A673 (cell line): ENCODE data around the gene MAP6. TPM values are rescaled to one million over a fixed set of nuclear protein-coding genes. Genes with fewer than 3 reads are reported as not detected.

ENCODE experiments used
- BruUV-seq: library from RNA; stranded (reverse); fragments of 400-500 nt; replicated peaks from 2 replicates; lab custom pipeline; 2021; lab: Mats Ljungman, UMichigan
- CTCF ChIA-PET: fragments of 300-600 bp; sonication (Branson Sonifier 250); formaldehyde crosslinking; loops from one replicate; lab custom pipeline; 2022; ENCODE audit warnings: antibody characterized with exemption; lab: Charles Lee
- POLR2A ChIA-PET: fragments of 300-600 bp; sonication (Branson Sonifier 250); formaldehyde crosslinking; loops from one replicate; lab custom pipeline; 2022; ENCODE audit warnings: antibody characterized with exemption; ENCODE audit not compliant: low non-redundant PET; lab: Charles Lee
- DNase-seq: peaks from one replicate; pipeline ENCODE4 v3.0.0-alpha.2; 2015; ENCODE audit warnings: low spot score
- H3K27ac ChIP-seq: fragments of 200-600 bp; sonication (generic); 2 replicates; pipeline ENCODE4 v1.5.1; 2016; ENCODE audit warnings: mixed run types, low read depth, mild to moderate bottlenecking, mixed read lengths, antibody characterized with exemption, low read length; ENCODE audit not compliant: poor library complexity, severe bottlenecking
- H3K27me3 ChIP-seq: fragments of 200-600 bp; sonication (generic); replicated peaks from 2 replicates; pipeline ENCODE4 v1.6.1; 2017; ENCODE audit warnings: mixed run types, low read depth, mild to moderate bottlenecking, mixed read lengths, antibody characterized with exemption, low read length; ENCODE audit not compliant: insufficient read depth, poor library complexity
- H3K36me3 ChIP-seq: fragments of 200-600 bp; sonication (generic); 2 replicates; pipeline ENCODE4 v1.6.1; 2016; ENCODE audit warnings: mixed run types, mild to moderate bottlenecking, mixed read lengths, antibody characterized with exemption, low read length; ENCODE audit not compliant: insufficient read depth, poor library complexity, severe bottlenecking
- H3K4me1 ChIP-seq: fragments of 200-600 bp; sonication (generic); 2 replicates; pipeline ENCODE4 v1.6.1; 2017; ENCODE audit warnings: mixed run types, mild to moderate bottlenecking, mixed read lengths, antibody characterized with exemption, low read length; ENCODE audit not compliant: insufficient read depth, poor library complexity, severe bottlenecking
- H3K4me3 ChIP-seq: fragments of 200-600 bp; sonication (generic); 2 replicates; pipeline ENCODE4 v1.5.1; 2016; ENCODE audit warnings: low read depth, mixed run types, mild to moderate bottlenecking, mixed read lengths, low read length; ENCODE audit not compliant: poor library complexity, severe bottlenecking
- H3K9me3 ChIP-seq: fragments of 200-600 bp; sonication (generic); 2 replicates; pipeline ENCODE4 v1.6.1; 2016; ENCODE audit warnings: mixed run types, low read depth, mild to moderate bottlenecking, mixed read lengths, antibody characterized with exemption, low read length; ENCODE audit not compliant: poor library complexity, severe bottlenecking
- CTCF ChIP-seq: fragments of 300-800, 200-600 bp; sonication (generic); conservative IDR thresholded peaks from 2 replicates; pipeline ENCODE4 v1.5.1; 2017; ENCODE audit warnings: low read depth, mild to moderate bottlenecking, antibody characterized with exemption, low read length, moderate library complexity, mixed read lengths
- EZH2 ChIP-seq: fragments of 200-600 bp; sonication (generic); IDR thresholded peaks from 2 replicates; pipeline ENCODE4 v1.6.1; 2017; ENCODE audit warnings: borderline replicate concordance, low read depth, mild to moderate bottlenecking, mixed read lengths, antibody characterized with exemption, low read length; ENCODE audit not compliant: poor library complexity, severe bottlenecking
- intact Hi-C: fragments of 100-400 bp; cut with micrococcal nuclease; formaldehyde crosslinking; loops from one replicate; pipeline ENCODE4 v1.10.0; 2022; ENCODE audit not compliant: unreplicated experiment
- total RNA-seq: library from RNA; stranded (reverse); gene quantifications from 2 replicates; pipeline ENCODE4 v1.2.3, GENCODE V29; 2021

MAP6 gene
- total RNA-seq, 1 experiment from 2014 or later: not detected

DNA sequence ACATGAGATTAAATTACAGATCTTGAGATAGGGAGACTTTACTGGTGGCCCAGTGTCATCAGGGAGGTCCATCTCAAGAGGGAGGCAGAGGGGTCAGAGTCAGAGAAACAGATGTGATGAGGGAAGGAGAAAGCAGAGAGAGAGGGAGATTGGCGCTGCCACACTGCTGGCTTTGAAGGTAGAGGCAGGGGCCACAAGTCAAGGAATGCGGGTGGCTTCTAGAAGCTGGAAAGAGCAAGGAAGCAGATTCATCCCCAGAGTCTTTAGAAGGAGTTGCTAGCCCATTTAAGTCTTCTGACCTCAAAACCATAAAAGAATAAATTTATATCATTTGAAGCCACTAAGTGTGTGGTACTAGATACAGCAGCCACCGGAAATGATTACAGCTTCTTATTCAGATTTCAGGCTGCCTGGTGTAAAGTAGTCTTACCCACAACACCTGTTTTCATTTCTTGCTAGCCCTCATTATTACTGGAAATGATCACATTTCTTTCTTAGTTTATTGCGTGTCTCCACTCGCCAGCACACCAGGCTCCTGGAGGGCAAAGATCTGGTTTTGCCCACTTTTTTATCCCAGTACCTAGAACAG lies 119.4 kb downstream of the MAP6 start:
- BruUV-seq: no TSS peak
- no peak for TF ChIP-seq CTCF
- peaks cover 11% of the 10 kb centered on the region for H3K4me1 ChIP-seq
- no peak overlapping the region for H3K27ac ChIP-seq
- no peak overlapping the region for H3K4me3 ChIP-seq
- intact Hi-C loops: loop anchor here (10.0 kb wide), 1 partner anchor 315 kb away; no protein-coding TSS in a partner anchor
- DNase-seq: no peak
- H3K9me3 ChIP-seq: no peaks in the 10 kb centered on the region
- no peaks in the 10 kb centered on the region for H3K27me3 ChIP-seq
- no peaks in the 10 kb centered on the region for H3K36me3 ChIP-seq
- CTCF ChIA-PET: interaction anchor here (0.6 kb wide), 1 partner anchor 135 kb away, joined by 3 read pairs; no protein-coding TSS in a partner anchor
- POLR2A ChIA-PET: interaction anchor here (0.7 kb wide), 1 partner anchor 276 kb away, joined by 3 read pairs; no protein-coding TSS in a partner anchor

DNA sequence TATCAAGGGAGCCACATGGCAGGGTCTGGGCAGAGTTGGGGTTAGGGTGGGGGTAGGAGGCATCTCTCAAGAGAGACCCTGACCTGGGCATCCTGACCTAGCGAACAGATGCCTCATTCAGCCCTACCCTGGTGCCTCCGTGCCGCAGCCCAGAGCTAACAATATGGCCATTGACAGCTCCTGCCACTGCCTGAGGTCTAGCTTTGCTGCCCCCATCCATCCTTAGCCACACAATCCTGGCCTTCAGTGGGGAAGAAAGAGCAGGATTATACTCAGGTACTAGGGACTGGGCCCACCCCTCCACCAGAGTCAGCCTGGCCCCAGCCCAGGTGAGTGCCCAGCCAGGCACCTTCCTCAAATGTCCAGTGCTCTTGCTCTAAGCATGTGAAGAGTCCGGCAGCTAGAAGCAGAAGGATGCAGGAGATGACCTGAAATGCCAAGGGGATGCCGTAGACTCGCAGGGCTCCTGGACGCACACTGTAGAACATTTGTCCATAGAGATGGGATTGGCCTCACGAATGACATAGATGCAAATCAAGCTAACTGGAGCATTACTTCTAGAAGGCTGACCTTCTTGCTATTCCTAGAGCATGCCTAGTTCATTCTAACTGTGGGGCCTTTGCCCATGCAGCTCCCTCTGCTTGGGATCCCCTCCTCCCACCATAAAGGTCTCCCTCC lies 120.1 kb downstream of the MAP6 start:
- Histone ChIP-seq H3K27me3 (no peaks in the 10 kb centered on the region), H3K36me3 (no peaks in the 10 kb centered on the region), H3K27ac (no peak overlapping the region), H3K4me3 (no peak overlapping the region), H3K4me1 (peaks cover 3% of the 10 kb centered on the region), H3K9me3 (no peaks in the 10 kb centered on the region)
- DNase-seq: no peak
- ChIA-PET POLR2A (no interaction called here), CTCF (interaction anchor here (0.6 kb wide), 1 partner anchor 527 kb away, joined by 6 read pairs; no protein-coding TSS in a partner anchor)
- TF ChIP-seq CTCF (no peak), EZH2 (no peak)
- intact Hi-C loops: loop anchor here (10.0 kb wide), 1 partner anchor 316 kb away; no protein-coding TSS in a partner anchor
- BruUV-seq: no TSS peak

DNA sequence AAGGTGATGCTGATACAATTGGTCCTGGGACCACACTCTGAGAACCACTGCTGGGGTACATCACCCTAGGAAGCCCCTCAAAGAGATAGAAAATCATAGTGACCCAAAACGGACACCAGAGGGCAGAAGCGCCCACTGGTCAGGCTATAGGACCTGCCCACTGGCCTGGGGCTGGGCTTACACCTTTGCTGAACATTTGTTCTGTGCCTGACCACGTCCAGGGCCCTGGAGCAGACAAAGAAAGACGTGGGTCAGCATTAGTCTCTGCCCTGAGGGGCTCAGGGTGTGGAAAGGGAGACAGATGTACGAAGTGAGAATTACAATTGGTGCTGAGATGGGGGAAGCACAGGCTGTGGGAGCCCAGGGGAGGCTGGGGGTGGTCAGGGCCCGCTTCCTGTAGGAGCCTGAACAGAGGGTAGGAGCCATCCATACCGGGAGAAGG lies 121.2 kb downstream of the MAP6 start:
- ChIA-PET POLR2A (no interaction called here), CTCF (no interaction called here)
- H3K9me3 ChIP-seq: no peaks in the 10 kb centered on the region
- H3K36me3 ChIP-seq: no peaks in the 10 kb centered on the region
- H3K27ac ChIP-seq: no peak overlapping the region
- DNase-seq: peak; percentile 65
- intact Hi-C loops: loop anchor here (1.0 to 10.0 kb wide), 2 partner anchors 30 to 317 kb away; no protein-coding TSS in a partner anchor
- H3K27me3 ChIP-seq: no peaks in the 10 kb centered on the region
- H3K4me3 ChIP-seq: no peak overlapping the region
- TF ChIP-seq EZH2 (no peak), CTCF (peak; percentile 94)
- no peaks in the 10 kb centered on the region for H3K4me1 ChIP-seq
- BruUV-seq: no TSS peak
